Motor neuron (in vitro differentiated cells): ENCODE measurements around the gene WDFY2. TPM values are rescaled to one million over a fixed set of nuclear protein-coding genes. Genes with fewer than 3 reads are reported as not detected.

Source experiments
- ATAC-seq, 8 experiments: fragments of 200-7000 bp; cut with Tn5 transposase; replicated peaks in 6 of 8; 2 replicates each; pipeline ENCODE4 v1.8.0; 2021; ENCODE audit warnings: mild to moderate bottlenecking in 8 of 8, moderate library complexity in 8 of 8
- H3K27ac ChIP-seq, 2 donors: fragments of 250-450 bp; sonication (Bioruptor Pico); 2 replicates each; pipeline ENCODE4 v1.9.0; 2021; ENCODE audit warnings: antibody characterized with exemption in 2 of 2, mild to moderate bottlenecking in 2 of 2, moderate library complexity in 1 of 2
- H3K4me1 ChIP-seq, 2 donors: fragments of 250-450 bp; sonication (Bioruptor Pico); replicated peaks in 1 of 2; 2 replicates each; pipeline ENCODE4 v1.6.1; 2021; ENCODE audit warnings: antibody characterized with exemption in 2 of 2, mild to moderate bottlenecking in 2 of 2, moderate library complexity in 1 of 2
- H3K4me3 ChIP-seq, 5 donors: fragments of 250-450 bp; sonication (Bioruptor Pico); 2 replicates each; pipeline ENCODE4 v1.9.0; 2021; ENCODE audit warnings: antibody characterized with exemption in 5 of 5, mild to moderate bottlenecking in 5 of 5, moderate library complexity in 4 of 5
- WGBS, 10 experiments: fragments of 450-650 bp; shearing (Covaris generic); methylation state at CpG; one replicate each; pipeline ENCODE4 v1.0.0; 2022; 5-methylcytosine and 5-hydroxymethylcytosine counted together
- in situ Hi-C, 9 experiments: fragments of 400-800 bp; cut with MboI; loops; one replicate each; pipeline ENCODE4 v1.15.0; 2021; ENCODE audit warnings: low sequenced_read_pairs in 9 of 9, low pct_unique_long_range_greater_than_20kb in 2 of 9; ENCODE audit not compliant: unreplicated experiment in 9 of 9
- total RNA-seq, 8 experiments: library from RNA; unstranded; fragments of 300-600 nt; gene quantifications; 2 replicates each; pipeline versions ENCODE4 v1.2.3 to v1.2.4, GENCODE V29; 2022

WDFY2 gene
- total RNA-seq, 8 experiments from 2014 or later = 7.0 to 20.5 (median 11.7) TPM

DNA sequence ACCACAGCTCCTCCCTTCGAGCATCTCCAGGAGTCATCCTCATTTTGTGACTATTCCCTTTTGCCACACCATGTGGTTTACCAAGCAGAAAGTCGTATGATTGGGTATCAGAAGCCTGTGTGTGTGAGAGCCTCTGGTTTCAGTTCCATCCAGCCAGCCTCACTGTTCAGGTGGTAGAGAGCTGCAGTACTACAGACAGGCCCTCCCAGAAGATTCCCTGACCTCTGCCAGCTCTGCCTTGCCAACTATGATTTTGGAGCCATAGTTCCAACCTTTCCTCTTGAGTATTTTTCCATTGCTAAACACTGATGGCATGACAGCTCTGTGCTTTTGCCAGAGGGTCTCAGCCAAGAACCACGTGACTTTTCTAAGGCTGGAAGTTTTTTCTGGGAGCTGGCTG is 137.2 kb downstream of the WDFY2 start:
- Histone ChIP-seq H3K4me1 (peaks cover 4 to 7% of the 10 kb centered on the region in 2 donors), H3K4me3 (no peak overlapping the region), H3K27ac (no peak overlapping the region)
- ATAC-seq = no peak
- in situ Hi-C loops = no loop called here
- WGBS, 10 experiments = 73 to 89% (median 86%) methylated on average over 1 to 3 of the region's 3 CpGs; no CpG with 5 or more reads in 6 of the 10 experiments

DNA sequence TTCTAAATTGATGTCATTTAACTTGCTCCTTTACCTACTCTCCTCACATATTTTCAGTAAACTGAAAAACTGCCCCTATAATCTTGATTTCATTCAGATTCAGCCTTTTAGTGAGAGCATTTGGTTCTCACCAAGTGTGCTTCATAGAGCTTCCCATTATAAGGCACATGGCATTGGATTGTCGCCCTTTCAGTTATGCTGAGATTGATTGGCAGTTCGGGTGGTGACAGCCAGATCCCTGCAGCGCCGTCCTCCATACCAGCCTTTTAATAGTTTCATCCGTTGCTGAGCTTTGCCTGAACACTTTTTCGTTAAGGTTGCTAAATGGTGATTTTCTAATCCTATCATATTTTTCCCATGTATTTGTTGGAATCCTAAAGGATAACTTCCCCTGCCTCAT is 139.3 kb downstream of the WDFY2 start:
- no peak overlapping the region for H3K27ac ChIP-seq
- no peak overlapping the region for H3K4me3 ChIP-seq
- in situ Hi-C loops = no loop called here
- no peak for ATAC-seq
- 73 to 100% (median 91%) methylated on average over 1 to 6 of the region's 6 CpGs; no CpG with 5 or more reads in 1 of the 10 experiments for WGBS, 10 experiments
- no peaks in the 10 kb centered on the region for H3K4me1 ChIP-seq

DNA sequence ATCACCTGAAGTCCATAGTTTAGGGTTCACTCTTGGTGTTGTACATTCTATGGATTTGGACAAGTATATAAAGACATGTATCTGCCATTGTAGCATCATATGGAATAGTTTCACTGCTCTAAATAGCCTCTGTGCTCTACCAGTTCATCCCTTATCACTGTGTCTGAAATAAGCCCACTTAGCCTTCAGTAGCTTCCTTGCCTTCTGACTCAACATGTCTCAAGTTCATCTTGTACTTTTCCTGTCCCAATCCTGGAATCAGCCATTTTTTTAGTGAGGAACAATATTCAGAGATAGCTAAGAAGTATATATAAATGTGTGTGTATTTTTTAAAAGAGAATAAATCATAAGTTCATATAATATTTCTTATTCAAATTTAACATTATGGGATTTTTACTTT is 140.5 kb downstream of the WDFY2 start:
- in situ Hi-C loops = no loop called here
- H3K4me1 ChIP-seq = peaks cover 0 to 4% of the 10 kb centered on the region in 2 donors
- H3K4me3 ChIP-seq = no peak overlapping the region
- H3K27ac ChIP-seq = no peak overlapping the region
- no peak for ATAC-seq

DNA sequence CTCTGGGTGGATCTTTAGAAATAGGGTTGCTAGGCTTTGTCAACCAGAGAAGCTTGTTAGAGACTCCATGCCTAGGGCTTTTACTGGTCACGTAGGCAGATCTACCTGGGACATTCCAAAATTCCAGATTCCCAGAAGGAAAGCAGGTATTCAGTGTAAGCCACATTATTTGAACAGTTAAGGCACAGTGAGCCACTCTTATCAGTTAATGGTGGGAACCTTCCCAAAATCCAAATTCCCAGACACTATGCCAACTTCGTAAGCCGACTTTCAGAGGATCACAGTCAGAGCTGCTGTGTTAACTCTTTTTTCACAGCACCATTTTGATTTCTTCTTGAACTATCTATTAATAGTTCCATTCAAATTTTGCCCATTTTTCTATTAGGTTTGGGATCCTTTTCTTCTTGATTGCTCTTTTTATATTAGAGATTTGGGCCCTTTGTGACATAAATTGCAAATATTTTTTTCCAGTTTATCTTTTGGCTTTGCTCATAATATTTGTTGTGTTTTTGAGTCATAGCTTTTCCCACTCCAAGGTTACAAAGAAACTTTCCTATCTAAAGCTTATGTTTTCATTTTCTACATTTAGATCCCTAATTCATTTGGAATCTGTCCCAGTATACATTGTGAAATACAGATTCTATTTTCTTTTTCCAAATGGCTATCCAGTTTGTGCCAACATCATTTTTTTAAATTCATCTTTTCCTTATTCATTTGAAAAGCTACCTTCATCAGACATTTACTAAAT is 142.4 kb downstream of the WDFY2 start:
- WGBS, 10 experiments = 57 to 100% (median 100%) methylated on average over 1 to 3 of the region's 3 CpGs; no CpG with 5 or more reads in 1 of the 10 experiments
- no peak for ATAC-seq

DNA sequence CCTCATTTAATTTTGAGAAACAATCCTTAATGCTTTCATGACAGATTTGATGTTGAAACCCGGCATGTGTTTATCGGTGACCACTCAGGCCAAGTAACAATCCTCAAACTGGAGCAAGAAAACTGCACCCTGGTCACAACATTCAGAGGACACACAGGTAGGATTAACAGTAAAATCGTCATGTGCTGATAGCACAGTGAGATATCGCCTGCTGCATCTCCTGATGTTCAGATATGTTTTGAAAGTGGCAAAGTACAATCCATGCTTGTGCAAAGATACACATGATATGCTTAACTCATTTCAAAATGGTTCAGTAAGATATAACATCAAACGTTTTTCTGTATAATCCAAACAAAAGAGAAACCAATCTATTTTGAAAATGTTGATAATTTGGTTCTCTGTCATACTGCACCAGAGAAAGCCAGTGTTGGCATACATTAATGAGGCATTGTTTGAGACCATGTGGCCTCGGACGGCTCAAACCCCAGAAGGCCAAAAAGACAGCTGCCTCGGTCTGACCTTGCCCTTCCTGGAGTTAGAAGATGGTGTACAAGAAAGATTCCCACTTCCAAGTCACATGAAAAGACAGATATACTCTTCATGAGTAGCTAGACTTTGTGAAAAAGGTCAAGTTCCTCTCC is 143.5 kb downstream of the WDFY2 start:
- Histone ChIP-seq H3K4me1 (peaks cover 0 to 9% of the 10 kb centered on the region in 2 donors), H3K4me3 (no peak overlapping the region), H3K27ac (no peak overlapping the region)
- in situ Hi-C loops = no loop called here
- 64 to 96% (median 86%) methylated on average over 3 to 8 of the region's 8 CpGs for WGBS, 10 experiments
- no peak for ATAC-seq

More for the DNA sequence above, 142.4 kb downstream of the WDFY2 start:
- Histone ChIP-seq H3K27ac (no peak overlapping the region), H3K4me1 (peaks cover 0 to 9% of the 10 kb centered on the region in 2 donors), H3K4me3 (no peak overlapping the region)
- in situ Hi-C loops = no loop called here

DNA sequence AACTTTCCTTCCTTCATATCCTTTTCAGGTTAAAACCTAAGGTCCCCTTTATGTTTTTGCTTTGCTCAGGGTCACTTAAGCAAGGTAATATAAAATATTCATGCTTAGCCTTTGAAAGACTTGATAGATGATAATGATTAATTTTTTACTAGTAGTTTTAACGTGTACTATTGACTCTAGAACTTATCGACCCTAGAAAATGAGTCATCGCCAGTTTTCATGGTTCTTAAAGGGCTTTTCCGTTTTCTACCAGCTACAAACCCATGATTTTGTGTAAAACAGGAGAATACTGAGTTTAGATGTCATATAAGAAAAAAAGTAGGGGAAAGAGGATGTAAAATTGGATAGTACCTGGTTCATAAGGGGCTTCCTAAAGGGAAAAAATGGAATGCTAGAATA is 144.0 kb downstream of the WDFY2 start:
- WGBS, 10 experiments = 82 to 100% (median 93%) methylated on average over 1 to 4 of the region's 4 CpGs
- H3K4me1 ChIP-seq = peaks cover 0 to 10% of the 10 kb centered on the region in 2 donors
- no peak overlapping the region for H3K4me3 ChIP-seq
- in situ Hi-C loops = no loop called here
- ATAC-seq = no peak
- H3K27ac ChIP-seq = no peak overlapping the region

DNA sequence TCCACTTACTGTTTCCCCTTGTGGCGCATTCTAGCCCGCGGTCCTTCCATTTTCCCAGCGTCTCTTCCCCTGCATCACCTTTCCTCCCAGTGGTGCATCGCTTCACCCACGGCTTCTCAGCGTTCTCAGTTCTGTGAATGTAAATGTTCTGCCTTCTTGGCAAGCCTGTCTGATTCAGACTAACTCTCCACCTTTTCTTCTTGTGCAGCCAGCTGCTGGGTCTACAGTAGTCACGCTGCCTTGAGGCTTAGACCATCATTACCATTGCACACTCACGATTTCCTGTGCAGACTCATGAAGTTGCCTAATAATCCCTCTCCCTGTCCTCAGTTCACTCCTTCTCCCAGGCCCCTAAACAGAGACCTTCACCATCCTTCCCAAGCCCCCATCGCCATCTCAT is 144.7 kb downstream of the WDFY2 start:
- ATAC-seq = peak in 3 of 8 experiments; percentile 58 to 76 (median 61)
- peaks cover 0 to 17% of the 10 kb centered on the region in 2 donors for H3K4me1 ChIP-seq
- in situ Hi-C loops = no loop called here
- H3K27ac ChIP-seq = no peak overlapping the region
- 22 to 100% (median 85%) methylated on average over 3 to 10 of the region's 10 CpGs; no CpG with 5 or more reads in 3 of the 10 experiments for WGBS, 10 experiments
- H3K4me3 ChIP-seq = no peak overlapping the region

DNA sequence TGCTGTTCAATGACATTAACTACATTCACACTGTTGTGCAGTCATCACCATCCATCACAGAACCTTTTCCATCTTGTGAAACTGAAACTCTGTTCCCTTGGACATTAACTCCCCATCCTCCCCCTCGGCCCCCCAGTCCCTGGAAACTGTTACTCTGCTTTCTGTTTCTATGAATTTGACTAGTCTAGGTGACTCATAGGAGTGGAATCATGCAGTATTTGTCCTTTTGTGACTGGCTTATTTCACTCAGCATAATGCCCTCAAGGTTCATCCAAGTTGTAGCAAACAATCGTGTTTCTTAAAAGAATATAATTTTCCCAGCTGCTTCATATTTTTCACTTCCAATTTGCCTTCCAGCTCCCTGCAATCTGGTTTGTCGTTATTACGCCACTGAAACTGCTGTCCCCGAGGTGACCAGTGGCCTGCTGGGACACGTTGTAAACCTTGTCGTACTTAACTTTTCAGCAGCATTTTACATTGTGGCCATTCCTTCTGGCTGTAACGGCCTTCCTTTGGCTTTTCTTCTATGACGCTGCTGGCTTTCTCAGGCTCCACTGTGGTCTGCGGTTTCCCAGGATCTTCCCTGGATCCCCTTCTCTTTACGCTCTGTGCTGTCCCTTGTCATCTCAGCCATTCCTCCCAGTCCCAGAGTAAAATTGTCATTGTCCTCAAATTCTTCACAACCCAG is 145.7 kb downstream of the WDFY2 start:
- WGBS, 10 experiments = 9 to 100% (median 54%) methylated on average over 1 to 11 of the region's 11 CpGs
- in situ Hi-C loops = no loop called here
- no peak overlapping the region for H3K4me3 ChIP-seq
- H3K27ac ChIP-seq = no peak overlapping the region
- H3K4me1 ChIP-seq = peaks cover 2 to 17% of the 10 kb centered on the region in 2 donors
- ATAC-seq = peak; percentile 56 to 90 (median 79)

DNA sequence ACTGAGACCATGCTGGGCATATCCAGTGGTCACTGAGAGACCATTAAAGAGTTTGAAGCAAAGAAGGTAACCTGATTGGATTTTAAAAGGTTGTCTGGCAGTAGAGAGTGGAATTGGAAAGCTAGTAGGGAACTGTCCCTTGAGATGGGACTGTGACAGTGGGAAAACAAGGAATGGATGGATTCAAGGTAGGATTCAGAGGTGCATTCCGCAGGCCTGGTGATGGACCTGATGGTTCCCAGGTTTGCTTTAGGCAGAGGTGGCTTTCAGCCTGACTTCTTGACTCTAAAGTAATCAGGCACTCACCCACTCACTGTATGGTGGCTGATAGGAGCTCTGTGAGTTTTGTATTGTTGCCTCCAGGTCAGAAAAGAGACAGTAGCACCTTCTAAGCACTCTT is 146.7 kb downstream of the WDFY2 start:
- Histone ChIP-seq H3K4me3 (no peak overlapping the region), H3K27ac (no peak overlapping the region), H3K4me1 (peaks cover 2 to 17% of the 10 kb centered on the region in 2 donors)
- WGBS, 10 experiments = 100% methylated on average over 1 of the region's 1 CpG; no CpG with 5 or more reads in 9 of the 10 experiments
- no peak for ATAC-seq
- in situ Hi-C loops = no loop called here

DNA sequence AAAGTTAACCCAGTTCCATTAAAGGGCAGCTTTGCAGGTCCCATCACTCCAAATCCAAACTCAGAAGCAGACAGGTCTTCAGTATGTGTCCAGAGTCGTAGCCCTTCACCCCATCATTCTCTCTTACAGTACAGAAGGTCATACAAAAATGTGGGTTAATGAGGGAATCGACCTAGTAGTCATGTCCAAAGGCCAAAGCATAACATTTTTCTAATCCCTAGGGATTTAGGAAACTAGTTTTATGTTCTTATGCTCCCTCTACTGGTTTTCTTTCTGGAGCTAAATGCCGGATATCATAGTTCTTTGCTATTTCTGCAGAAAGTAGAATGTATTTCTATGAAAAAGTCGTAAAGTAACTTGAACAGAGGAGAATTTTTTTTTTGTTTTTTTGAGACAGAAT is 147.5 kb downstream of the WDFY2 start:
- H3K4me1 ChIP-seq = peaks cover 2 to 17% of the 10 kb centered on the region in 2 donors
- 26 to 95% (median 90%) methylated on average over 1 to 4 of the region's 4 CpGs for WGBS, 10 experiments
- ATAC-seq = no peak
- no peak overlapping the region for H3K27ac ChIP-seq
- H3K4me3 ChIP-seq = no peak overlapping the region
- in situ Hi-C loops = no loop called here

DNA sequence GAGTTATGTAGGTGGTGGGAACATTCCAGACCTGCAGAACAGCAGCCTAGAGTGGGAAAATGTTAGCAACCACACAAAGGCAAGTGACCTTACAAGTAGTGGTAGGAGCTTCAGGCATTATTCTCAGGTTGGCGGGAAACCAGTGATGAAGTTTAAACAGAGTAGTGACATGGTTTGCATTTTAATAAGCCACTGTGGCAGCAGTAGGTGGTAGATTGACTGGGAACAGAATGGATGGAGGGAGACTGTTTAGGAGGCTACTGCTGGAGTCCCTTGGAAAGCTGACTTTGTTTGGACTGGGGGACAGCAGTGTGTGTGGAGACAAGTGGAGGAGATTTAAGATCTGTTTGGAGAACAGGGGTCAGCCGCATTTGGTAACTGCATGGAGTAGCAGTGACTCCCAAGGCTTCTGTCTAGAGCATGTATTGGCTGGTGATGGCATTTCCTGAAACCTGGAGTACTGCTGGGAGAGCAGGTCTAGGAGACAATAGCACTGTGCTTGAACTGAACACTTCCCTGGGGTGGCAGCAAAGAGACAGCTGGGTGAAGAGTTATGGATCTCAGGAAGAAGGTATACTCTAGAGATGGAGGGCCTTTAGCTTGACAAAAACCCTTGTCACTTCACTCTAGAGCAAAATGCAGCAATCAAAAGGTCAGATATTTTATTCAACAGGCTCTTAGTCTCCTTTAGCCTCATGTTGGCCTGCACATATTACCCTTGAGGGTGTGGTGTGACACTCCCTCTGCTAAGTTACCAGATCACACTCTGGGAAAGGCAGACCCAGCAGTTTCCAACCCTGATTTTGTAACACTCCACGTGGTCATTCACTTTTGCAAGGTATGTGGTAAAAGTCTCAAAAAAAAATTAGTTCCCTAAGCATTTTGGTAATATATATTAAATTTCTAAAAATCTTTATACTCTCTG is 149.4 kb downstream of the WDFY2 start:
- peaks cover 2 to 21% of the 10 kb centered on the region in 2 donors for H3K4me1 ChIP-seq
- in situ Hi-C loops = no loop called here
- 0 to 100% (median 81%) methylated on average over 1 to 3 of the region's 3 CpGs; no CpG with 5 or more reads in 3 of the 10 experiments for WGBS, 10 experiments
- H3K4me3 ChIP-seq = no peak overlapping the region
- peak; percentile 29 to 70 (median 50) for ATAC-seq
- no peak overlapping the region for H3K27ac ChIP-seq

DNA sequence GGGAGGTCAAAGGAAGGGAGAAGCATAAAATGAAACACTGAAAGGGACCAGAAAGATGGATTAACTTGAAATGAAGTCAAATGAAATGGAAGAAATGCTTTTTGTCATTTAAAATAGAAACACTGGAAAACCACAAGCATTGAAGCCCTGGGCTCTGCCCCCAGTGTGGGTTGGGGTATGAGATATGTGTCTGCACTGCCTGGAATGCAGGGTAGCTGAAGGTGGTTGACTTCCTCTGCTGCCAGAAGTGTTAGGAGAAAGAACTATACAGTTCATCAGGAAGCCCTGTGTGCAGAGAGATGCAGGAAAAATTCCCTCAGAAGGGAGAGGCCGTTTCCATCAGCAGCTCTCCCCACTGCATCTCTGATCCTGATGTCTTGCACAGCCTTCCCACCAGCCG is 150.5 kb downstream of the WDFY2 start:
- WGBS, 10 experiments = 60 to 100% (median 68%) methylated on average over 1 to 2 of the region's 2 CpGs; no CpG with 5 or more reads in 4 of the 10 experiments
- no peak for ATAC-seq
- in situ Hi-C loops = no loop called here

More for the DNA sequence above, 150.5 kb downstream of the WDFY2 start:
- Histone ChIP-seq H3K4me3 (no peak overlapping the region), H3K27ac (no peak overlapping the region), H3K4me1 (peaks cover 2 to 16% of the 10 kb centered on the region in 2 donors)
